Measurements from ENCODE around the gene SIAE. TPM values are rescaled to one million over a fixed set of nuclear protein-coding genes. Genes with fewer than 3 reads are reported as not detected.

Gene SIAE
- total RNA-seq, 3 donors from 2014 or later = 81.7 to 232 (median 147) TPM

- no peak for TF ChIP-seq CTCF (IDR thresholded peaks at IDR 0.05)
- Histone ChIP-seq H3K36me3 (ENCODE audit: low read depth) (no peaks in the 10 kb centered on the region), H3K4me1 (ENCODE audit: low read depth) (no peaks in the 10 kb centered on the region), H3K9me3 (no peaks in the 10 kb centered on the region), H3K4me3 (no peak overlapping the region)
- intact Hi-C loops (cut with DNase I, micrococcal nuclease) = no loop called here
- no peak for DNase-seq
- ATAC-seq = no peak
Measured at GRCh38 chr11:124700028-124700427, 26.5 kb upstream of the SIAE start.

GRCh38 chr11:124699547-124699946, 26.0 kb upstream of the SIAE start:
- TF ChIP-seq CTCF (IDR thresholded peaks at IDR 0.05) = no peak
- H3K4me3 ChIP-seq = no peak overlapping the region
- ATAC-seq = no peak
- no peak for DNase-seq
- intact Hi-C loops (cut with DNase I, micrococcal nuclease) = no loop called here
- H3K9me3 ChIP-seq = no peaks in the 10 kb centered on the region
- no peaks in the 10 kb centered on the region for H3K4me1 ChIP-seq (ENCODE audit: low read depth)
- H3K36me3 ChIP-seq (ENCODE audit: low read depth) = no peaks in the 10 kb centered on the region

- H3K4me1 ChIP-seq (ENCODE audit: low read depth) = no peaks in the 10 kb centered on the region
- H3K9me3 ChIP-seq = no peaks in the 10 kb centered on the region
- no peak for DNase-seq
- no peaks in the 10 kb centered on the region for H3K36me3 ChIP-seq (ENCODE audit: low read depth)
- intact Hi-C loops (cut with DNase I, micrococcal nuclease) = no loop called here
- no peak overlapping the region for H3K4me3 ChIP-seq
- TF ChIP-seq CTCF (IDR thresholded peaks at IDR 0.05) = no peak
- ATAC-seq = no peak
Measured at GRCh38 chr11:124693142-124693541, 19.6 kb upstream of the SIAE start.

GRCh38 chr11:124682443-124682842, 8.9 kb upstream of the SIAE start:
- Histone ChIP-seq H3K36me3 (ENCODE audit: low read depth) (no peaks in the 10 kb centered on the region), H3K9me3 (peaks cover 29% of the 10 kb centered on the region), H3K4me1 (ENCODE audit: low read depth) (no peaks in the 10 kb centered on the region), H3K4me3 (no peak overlapping the region)
- ATAC-seq = no peak
- DNase-seq = no peak
- intact Hi-C loops (cut with DNase I, micrococcal nuclease) = no loop called here
- TF ChIP-seq CTCF (IDR thresholded peaks at IDR 0.05) = no peak

- TF ChIP-seq CTCF (IDR thresholded peaks at IDR 0.05) = no peak
- Histone ChIP-seq H3K36me3 (ENCODE audit: low read depth) (no peaks in the 10 kb centered on the region), H3K9me3 (peaks cover 29% of the 10 kb centered on the region), H3K4me3 (no peak overlapping the region), H3K4me1 (ENCODE audit: low read depth) (no peaks in the 10 kb centered on the region)
- DNase-seq = no peak
- intact Hi-C loops (cut with DNase I, micrococcal nuclease) = no loop called here
- ATAC-seq = no peak
Measured at GRCh38 chr11:124681421-124681820, 7.9 kb upstream of the SIAE start.

- H3K4me1 ChIP-seq (ENCODE audit: low read depth) = peaks cover 3% of the 10 kb centered on the region
- H3K4me3 ChIP-seq = no peak overlapping the region
- ATAC-seq = no peak
- H3K36me3 ChIP-seq (ENCODE audit: low read depth) = no peaks in the 10 kb centered on the region
- DNase-seq = no peak
- peaks cover 14% of the 10 kb centered on the region for H3K9me3 ChIP-seq
- TF ChIP-seq CTCF (IDR thresholded peaks at IDR 0.05) = no peak
- intact Hi-C loops (cut with DNase I, micrococcal nuclease) = no loop called here
Measured at GRCh38 chr11:124678416-124678815, 4.9 kb upstream of the SIAE start.
